Activated CD8-positive, alpha-beta memory T cell treated with anti-CD3 and anti-CD28 coated beads for 24 hours (primary cell): Measurements from ENCODE around the gene CANT1.
"Not testable (repeated sequence)": the region's sequence is repeated elsewhere in the genome, so short reads cannot be mapped to it uniquely, and the experiment has no call there.

Experiments
- DNase-seq: peaks from one replicate; pipeline ENCODE4 v3.0.0-alpha.2; 2020

Gene CANT1

GRCh38 chr17:79043191-79043930, 33.8 kb upstream of the CANT1 start:
- no peak for DNase-seq

GRCh38 chr17:79042421-79043190, 33.0 kb upstream of the CANT1 start:
- DNase-seq = peak; percentile 87

- DNase-seq = no peak
These were observed 32.3 kb upstream of the CANT1 start for GRCh38 chr17:79041723-79042420.

GRCh38 chr17:79041041-79041570, 31.5 kb upstream of the CANT1 start:
- DNase-seq = no peak

- no peak for DNase-seq
These were observed 30.3 kb upstream of the CANT1 start for GRCh38 chr17:79039886-79040285.

GRCh38 chr17:79039171-79039570, 29.6 kb upstream of the CANT1 start:
- DNase-seq = no peak

GRCh38 chr17:79038545-79039135, 29.1 kb upstream of the CANT1 start:
- no peak for DNase-seq

- DNase-seq = no peak
These were observed 27.0 kb upstream of the CANT1 start for GRCh38 chr17:79036596-79036995.

- DNase-seq = no peak
These were observed 26.6 kb upstream of the CANT1 start for GRCh38 chr17:79036181-79036580.

GRCh38 chr17:79035686-79036085, 26.1 kb upstream of the CANT1 start:
- no peak for DNase-seq

GRCh38 chr17:79034931-79035485, 25.4 kb upstream of the CANT1 start:
- no peak for DNase-seq

- DNase-seq = no peak
These were observed 24.4 kb upstream of the CANT1 start for GRCh38 chr17:79033741-79034501.

GRCh38 chr17:79033046-79033616, 23.6 kb upstream of the CANT1 start:
- DNase-seq = no peak

GRCh38 chr17:79031996-79032875, 22.7 kb upstream of the CANT1 start:
- no peak for DNase-seq

- not testable (repeated sequence) for DNase-seq
These were observed 21.1 kb upstream of the CANT1 start for GRCh38 chr17:79030636-79031035.

GRCh38 chr17:79029327-79030009, 19.9 kb upstream of the CANT1 start:
- DNase-seq = no peak

- DNase-seq = no peak
These were observed 19.1 kb upstream of the CANT1 start for GRCh38 chr17:79028496-79029326.

GRCh38 chr17:79027925-79028491, 18.4 kb upstream of the CANT1 start:
- no peak for DNase-seq
